Ascending aorta (tissue), 2 donors: ENCODE results near the gene HAUS5. TPM values are rescaled to one million over a fixed set of nuclear protein-coding genes. Genes with fewer than 3 reads are reported as not detected.

ENCODE experiments used
- DNase-seq, 2 donors: peaks; one replicate each; pipeline ENCODE4 v3.0.0-alpha.2; 2019; ENCODE audit warnings: low spot score in 2 of 2
- H3K27ac ChIP-seq, 2 donors: fragments of 200-600 bp; sonication (generic); one replicate each; pipeline ENCODE4 v1.5.1; 2016 to 2017; ENCODE audit warnings: mild to moderate bottlenecking in 1 of 2
- H3K27me3 ChIP-seq: fragments of 200-600 bp; sonication (generic); one replicate; pipeline ENCODE4 v1.5.1; 2017
- H3K36me3 ChIP-seq, 2 donors: fragments of 200-600 bp; sonication (generic); one replicate each; pipeline ENCODE4 v1.5.1; 2016
- H3K4me1 ChIP-seq, 2 donors: fragments of 200-600 bp; sonication (generic); one replicate each; pipeline ENCODE4 v1.5.1; 2016 to 2017; ENCODE audit warnings: mild to moderate bottlenecking in 1 of 2
- H3K4me3 ChIP-seq, 2 donors: fragments of 200-600 bp; sonication (generic); one replicate each; pipeline ENCODE4 v1.5.1; 2016 to 2017; ENCODE audit warnings: mild to moderate bottlenecking in 1 of 2
- H3K9me3 ChIP-seq, 2 donors: fragments of 200-600 bp; sonication (generic); one replicate each; pipeline ENCODE4 v1.5.1; 2016
- intact Hi-C: fragments of 100-400 bp; cut with DNase I; formaldehyde crosslinking; loops from one replicate; pipeline ENCODE4 v1.15.1; 2023
- total RNA-seq: library from RNA; depleted of rRNA; stranded (reverse); fragments of >200 nt; gene quantifications from one replicate; pipeline ENCODE4 v1.1.0, GENCODE V29; 2016
- TF ChIP-seq, protein P1 (sequence below), 3 experiments: fragments of 200-600 bp in 2 of 3; fragments of 450-650 bp in 1 of 3; sonication (generic) in 2 of 3; IDR thresholded peaks; one replicate each; pipeline ENCODE4 v1.5.1; 2016 to 2019; ENCODE audit warnings: antibody characterized with exemption in 3 of 3, mild to moderate bottlenecking in 1 of 3, moderate library complexity in 1 of 3

HAUS5 gene, protein sequence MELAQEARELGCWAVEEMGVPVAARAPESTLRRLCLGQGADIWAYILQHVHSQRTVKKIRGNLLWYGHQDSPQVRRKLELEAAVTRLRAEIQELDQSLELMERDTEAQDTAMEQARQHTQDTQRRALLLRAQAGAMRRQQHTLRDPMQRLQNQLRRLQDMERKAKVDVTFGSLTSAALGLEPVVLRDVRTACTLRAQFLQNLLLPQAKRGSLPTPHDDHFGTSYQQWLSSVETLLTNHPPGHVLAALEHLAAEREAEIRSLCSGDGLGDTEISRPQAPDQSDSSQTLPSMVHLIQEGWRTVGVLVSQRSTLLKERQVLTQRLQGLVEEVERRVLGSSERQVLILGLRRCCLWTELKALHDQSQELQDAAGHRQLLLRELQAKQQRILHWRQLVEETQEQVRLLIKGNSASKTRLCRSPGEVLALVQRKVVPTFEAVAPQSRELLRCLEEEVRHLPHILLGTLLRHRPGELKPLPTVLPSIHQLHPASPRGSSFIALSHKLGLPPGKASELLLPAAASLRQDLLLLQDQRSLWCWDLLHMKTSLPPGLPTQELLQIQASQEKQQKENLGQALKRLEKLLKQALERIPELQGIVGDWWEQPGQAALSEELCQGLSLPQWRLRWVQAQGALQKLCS
- 1.9 TPM for total RNA-seq

DNA sequence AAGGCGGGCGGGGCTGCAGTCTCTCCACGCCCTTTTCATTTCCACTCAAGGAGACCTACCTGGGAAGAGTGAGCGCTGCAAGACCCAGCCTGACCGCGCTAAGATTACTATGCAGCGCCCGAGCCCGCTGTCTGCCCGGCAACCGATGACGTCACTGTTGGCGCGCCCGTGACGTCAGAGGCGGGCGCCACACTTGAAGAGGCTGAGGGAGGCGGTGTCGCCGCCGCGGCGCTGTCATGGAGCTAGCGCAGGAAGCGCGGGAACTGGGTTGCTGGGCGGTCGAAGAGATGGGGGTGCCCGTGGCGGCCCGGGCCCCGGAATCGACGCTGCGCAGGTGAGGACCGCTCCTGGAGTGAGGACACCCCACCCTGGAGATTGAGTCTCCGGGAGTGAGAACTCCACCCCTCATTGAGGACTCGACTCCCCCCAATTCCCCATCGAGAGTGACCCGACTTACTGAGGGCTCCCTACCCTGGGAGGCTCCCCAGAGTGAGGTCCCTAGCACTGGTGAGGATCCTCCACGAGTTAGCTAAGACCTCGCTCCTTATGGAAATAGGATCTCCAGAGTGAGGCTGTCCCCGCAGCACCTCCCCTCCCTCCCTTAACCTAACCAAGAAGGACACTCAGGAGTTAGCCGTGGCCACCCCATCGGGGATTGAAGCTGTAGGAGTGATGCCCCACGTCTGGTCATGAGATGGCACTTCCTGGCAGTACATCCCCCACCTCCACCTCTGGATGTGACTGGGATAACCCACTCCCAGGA lies at the start of gene HAUS5:
HAUS5 (plus strand) TSS at position 177 of the 763 bp plus-strand sequence; CDS start at position 237, 60 bp downstream.
- peaks cover 0 to 5% of the 10 kb centered on the region in 2 donors for H3K36me3 ChIP-seq
- H3K4me3 ChIP-seq: peak within 1 kb of the TSS; percentile 70 to 81
- no peaks in the 10 kb centered on the region for H3K27me3 ChIP-seq
- no peaks in the 10 kb centered on the region for H3K9me3 ChIP-seq
- peak within 1 kb of the TSS; percentile 64 to 76 for H3K27ac ChIP-seq
- peak; percentile 82 to 98 for DNase-seq
- intact Hi-C loops: loop anchor here (1.0 to 10.0 kb wide), 5 partner anchors 16 to 488 kb away; partner anchors contain the start of gene TMEM147
- TF ChIP-seq, protein P1, sequence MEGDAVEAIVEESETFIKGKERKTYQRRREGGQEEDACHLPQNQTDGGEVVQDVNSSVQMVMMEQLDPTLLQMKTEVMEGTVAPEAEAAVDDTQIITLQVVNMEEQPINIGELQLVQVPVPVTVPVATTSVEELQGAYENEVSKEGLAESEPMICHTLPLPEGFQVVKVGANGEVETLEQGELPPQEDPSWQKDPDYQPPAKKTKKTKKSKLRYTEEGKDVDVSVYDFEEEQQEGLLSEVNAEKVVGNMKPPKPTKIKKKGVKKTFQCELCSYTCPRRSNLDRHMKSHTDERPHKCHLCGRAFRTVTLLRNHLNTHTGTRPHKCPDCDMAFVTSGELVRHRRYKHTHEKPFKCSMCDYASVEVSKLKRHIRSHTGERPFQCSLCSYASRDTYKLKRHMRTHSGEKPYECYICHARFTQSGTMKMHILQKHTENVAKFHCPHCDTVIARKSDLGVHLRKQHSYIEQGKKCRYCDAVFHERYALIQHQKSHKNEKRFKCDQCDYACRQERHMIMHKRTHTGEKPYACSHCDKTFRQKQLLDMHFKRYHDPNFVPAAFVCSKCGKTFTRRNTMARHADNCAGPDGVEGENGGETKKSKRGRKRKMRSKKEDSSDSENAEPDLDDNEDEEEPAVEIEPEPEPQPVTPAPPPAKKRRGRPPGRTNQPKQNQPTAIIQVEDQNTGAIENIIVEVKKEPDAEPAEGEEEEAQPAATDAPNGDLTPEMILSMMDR (IDR thresholded peaks at IDR 0.05): peak in 1 of 3 experiments; percentile 8
- peaks cover 0 to 8% of the 10 kb centered on the region in 2 donors for H3K4me1 ChIP-seq

DNA sequence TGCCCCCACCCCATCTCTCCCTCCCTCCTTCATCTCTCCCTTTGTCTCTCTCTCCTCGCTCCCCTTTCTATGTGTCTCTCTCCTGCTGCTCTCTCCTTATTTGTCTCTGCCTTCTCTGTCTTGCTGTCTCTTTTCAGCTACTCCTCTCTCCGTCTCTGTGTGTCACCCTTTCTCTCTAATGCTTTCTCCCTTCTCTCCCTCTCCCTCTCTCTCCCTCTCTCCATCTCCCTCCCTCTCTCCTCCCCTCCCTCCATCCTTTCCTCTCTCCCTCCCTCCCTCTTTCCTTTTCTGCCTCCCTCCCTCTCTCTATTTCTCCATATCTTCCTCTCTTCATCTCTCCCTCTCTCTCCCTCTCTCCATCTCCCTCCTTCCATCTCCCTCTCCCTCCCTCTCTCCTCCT lies 49.8 kb upstream of the HAUS5 start:
- H3K4me3 ChIP-seq: no peak overlapping the region
- intact Hi-C loops: no loop called here
- H3K27me3 ChIP-seq: peaks cover 5% of the 10 kb centered on the region
- no peak for DNase-seq
- H3K27ac ChIP-seq: no peak overlapping the region
- TF ChIP-seq, protein P1 (IDR thresholded peaks at IDR 0.05): no peak
- H3K4me1 ChIP-seq: peaks cover 0 to 3% of the 10 kb centered on the region in 2 donors
- no peaks in the 10 kb centered on the region for H3K36me3 ChIP-seq
- no peaks in the 10 kb centered on the region for H3K9me3 ChIP-seq

DNA sequence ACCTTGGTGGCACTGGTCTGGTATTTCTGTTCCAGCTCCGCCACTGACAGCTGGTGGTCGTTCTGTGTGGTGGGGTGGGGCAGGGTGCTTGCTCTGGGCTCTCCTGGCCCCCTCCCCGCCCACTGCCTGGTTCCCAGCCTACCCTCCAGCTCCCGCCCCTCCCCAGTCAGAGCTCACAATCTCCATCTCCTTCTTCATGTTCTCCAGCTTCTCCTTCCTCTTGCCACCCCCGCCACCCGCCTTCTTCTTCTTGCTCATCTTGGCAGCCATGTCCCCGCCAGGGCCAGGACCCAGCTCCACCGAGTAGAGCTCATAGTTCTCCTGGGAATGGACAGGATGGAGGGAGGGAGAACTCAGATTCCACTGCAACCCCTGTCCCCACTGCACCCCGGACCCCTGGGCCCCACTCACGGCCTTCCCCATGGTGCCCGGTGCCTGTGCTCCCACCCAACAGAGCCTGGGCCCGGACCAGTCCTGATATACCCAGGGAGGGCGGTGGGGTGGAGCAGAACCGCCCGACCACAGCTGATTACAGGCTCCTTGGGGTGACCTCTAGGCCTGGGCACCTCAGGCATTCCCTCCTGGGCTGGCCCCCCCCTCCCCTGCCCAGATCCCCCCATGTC lies 49.2 kb upstream of the HAUS5 start, which contains the start of gene ATP4A:
ATP4A (minus strand) TSS at position 452 of the 623 bp plus-strand sequence; CDS start at position 423, 29 bp downstream.
- no peaks in the 10 kb centered on the region for H3K4me1 ChIP-seq
- no peak within 1 kb of the TSS for H3K4me3 ChIP-seq
- intact Hi-C loops: no loop called here
- no peak within 1 kb of the TSS for H3K27ac ChIP-seq
- H3K9me3 ChIP-seq: no peaks in the 10 kb centered on the region
- H3K36me3 ChIP-seq: no peaks in the 10 kb centered on the region
- H3K27me3 ChIP-seq: peaks cover under 1% of the 10 kb centered on the region
- peak in 1 of 2 donors; percentile 55 for DNase-seq
- TF ChIP-seq, protein P1 (IDR thresholded peaks at IDR 0.05): no peak

DNA sequence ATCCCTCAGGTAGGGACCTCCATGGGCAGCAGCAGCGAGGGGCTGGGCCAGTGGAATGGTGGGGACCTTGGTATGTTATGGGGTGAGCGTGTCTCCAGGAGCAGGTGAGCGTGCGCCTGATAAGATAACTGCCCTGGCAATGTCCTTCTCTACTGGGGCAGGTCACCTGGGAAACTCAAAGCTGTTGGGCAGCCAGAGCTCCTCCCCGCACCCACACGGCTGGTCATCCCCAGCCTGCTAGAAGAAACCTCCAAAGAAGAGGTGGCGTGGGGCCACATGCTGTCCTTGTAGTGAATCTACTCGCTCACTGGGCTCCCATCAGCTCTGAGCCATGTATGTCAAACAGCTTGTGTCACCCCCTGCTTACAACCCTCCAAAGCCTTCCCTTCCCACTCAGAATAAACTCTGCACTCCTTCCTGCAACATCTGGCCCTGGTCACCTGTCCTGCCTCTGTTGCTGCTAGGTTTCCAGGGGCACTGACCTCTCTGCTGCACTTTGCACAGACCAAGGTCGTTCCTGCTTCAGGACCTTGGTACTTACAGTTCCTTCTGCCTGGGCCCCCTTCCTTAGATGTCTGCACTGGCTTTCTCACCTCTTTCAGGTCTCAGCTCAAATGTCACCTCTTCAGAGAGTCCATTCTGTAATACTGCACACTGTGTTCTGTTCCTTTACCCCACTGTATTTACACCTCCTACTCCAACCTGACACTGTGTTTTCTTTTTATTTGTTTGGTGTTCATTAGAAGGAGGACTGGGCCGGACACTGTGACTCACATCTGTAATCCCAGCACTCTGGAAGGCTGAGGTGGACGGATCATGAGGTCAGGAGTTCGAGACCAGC lies 47.3 kb upstream of the HAUS5 start:
- DNase-seq: peak in 1 of 2 donors; percentile 33
- TF ChIP-seq, protein P1 (IDR thresholded peaks at IDR 0.05): no peak
- Histone ChIP-seq H3K4me1 (no peaks in the 10 kb centered on the region), H3K27me3 (no peaks in the 10 kb centered on the region), H3K36me3 (no peaks in the 10 kb centered on the region), H3K27ac (no peak overlapping the region), H3K9me3 (no peaks in the 10 kb centered on the region), H3K4me3 (no peak overlapping the region)
- intact Hi-C loops: no loop called here
